ENCODE measurements around the gene EDEM2.
"Not testable (repeated sequence)": the region's sequence is repeated elsewhere in the genome, so short reads cannot be mapped to it uniquely, and the experiment has no call there.

The EDEM2 gene

DNA sequence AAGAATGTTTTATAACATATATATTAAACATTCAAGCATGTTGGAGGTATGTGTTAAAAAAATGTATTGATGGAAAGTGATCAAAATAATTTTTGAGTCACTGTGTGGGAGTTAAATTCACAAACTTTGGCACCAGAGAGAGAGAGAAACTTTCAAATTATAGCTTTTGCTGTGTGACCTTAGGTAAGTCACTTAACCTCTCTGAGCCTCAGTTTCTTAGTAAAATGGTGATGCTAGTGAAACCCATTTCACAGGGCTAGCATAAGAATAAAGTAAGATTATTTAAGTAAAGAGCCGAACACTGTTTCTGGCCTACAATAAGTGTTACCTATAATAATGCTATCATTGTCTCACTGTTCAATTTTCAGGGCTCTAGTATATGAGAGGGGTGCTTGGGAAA, 20.7 kb upstream of the EDEM2 start:
- H3K36me3 ChIP-seq, result no peaks in the 10 kb centered on the region
- no peak overlapping the region for H3K4me3 ChIP-seq (ENCODE audit: low read depth, low read length)
- H3K4me1 ChIP-seq, result peaks cover 4% of the 10 kb centered on the region
- no peaks in the 10 kb centered on the region for H3K27me3 ChIP-seq
- H3K9me3 ChIP-seq, result no peaks in the 10 kb centered on the region
- DNase-seq, result no peak
- TF ChIP-seq, protein P1, sequence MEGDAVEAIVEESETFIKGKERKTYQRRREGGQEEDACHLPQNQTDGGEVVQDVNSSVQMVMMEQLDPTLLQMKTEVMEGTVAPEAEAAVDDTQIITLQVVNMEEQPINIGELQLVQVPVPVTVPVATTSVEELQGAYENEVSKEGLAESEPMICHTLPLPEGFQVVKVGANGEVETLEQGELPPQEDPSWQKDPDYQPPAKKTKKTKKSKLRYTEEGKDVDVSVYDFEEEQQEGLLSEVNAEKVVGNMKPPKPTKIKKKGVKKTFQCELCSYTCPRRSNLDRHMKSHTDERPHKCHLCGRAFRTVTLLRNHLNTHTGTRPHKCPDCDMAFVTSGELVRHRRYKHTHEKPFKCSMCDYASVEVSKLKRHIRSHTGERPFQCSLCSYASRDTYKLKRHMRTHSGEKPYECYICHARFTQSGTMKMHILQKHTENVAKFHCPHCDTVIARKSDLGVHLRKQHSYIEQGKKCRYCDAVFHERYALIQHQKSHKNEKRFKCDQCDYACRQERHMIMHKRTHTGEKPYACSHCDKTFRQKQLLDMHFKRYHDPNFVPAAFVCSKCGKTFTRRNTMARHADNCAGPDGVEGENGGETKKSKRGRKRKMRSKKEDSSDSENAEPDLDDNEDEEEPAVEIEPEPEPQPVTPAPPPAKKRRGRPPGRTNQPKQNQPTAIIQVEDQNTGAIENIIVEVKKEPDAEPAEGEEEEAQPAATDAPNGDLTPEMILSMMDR (IDR thresholded peaks at IDR 0.05; ENCODE audit: low read depth, low read length), result no peak

DNA sequence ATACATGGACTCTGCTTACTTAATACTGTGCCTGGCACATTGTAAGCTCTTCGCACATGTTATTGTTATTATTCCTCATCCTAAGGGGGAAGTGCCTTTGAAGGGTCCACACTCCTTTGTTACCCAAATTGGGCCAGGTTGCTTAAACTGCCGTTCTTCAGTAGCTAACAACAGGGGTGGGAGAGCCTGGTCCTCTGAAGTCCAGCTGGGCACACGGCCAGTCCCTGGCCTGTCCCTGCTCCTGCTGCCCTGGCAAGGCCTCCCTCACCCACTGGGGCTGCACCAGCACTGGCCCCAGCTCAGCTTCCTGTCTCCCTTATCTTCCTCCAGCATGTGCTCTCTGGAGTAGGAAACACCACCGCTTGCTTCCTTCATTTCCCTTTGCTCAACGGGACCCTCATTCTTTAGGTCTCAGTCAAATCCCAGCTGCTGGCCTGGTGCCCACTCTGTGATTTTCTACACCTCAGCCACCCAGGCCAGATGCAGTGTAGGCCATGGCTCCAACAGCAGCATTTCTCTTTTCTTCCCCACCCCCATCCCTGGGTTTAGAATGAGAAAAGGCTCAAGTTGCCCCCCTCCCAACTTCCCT, 19.2 kb upstream of the EDEM2 start:
- peak; percentile 49 for DNase-seq
- Histone ChIP-seq H3K36me3 (no peaks in the 10 kb centered on the region), H3K4me3 (ENCODE audit: low read depth, low read length) (no peak overlapping the region), H3K9me3 (no peaks in the 10 kb centered on the region), H3K4me1 (peaks cover 4% of the 10 kb centered on the region), H3K27me3 (no peaks in the 10 kb centered on the region)
- TF ChIP-seq, protein P1 (IDR thresholded peaks at IDR 0.05; ENCODE audit: low read depth, low read length), result no peak

DNA sequence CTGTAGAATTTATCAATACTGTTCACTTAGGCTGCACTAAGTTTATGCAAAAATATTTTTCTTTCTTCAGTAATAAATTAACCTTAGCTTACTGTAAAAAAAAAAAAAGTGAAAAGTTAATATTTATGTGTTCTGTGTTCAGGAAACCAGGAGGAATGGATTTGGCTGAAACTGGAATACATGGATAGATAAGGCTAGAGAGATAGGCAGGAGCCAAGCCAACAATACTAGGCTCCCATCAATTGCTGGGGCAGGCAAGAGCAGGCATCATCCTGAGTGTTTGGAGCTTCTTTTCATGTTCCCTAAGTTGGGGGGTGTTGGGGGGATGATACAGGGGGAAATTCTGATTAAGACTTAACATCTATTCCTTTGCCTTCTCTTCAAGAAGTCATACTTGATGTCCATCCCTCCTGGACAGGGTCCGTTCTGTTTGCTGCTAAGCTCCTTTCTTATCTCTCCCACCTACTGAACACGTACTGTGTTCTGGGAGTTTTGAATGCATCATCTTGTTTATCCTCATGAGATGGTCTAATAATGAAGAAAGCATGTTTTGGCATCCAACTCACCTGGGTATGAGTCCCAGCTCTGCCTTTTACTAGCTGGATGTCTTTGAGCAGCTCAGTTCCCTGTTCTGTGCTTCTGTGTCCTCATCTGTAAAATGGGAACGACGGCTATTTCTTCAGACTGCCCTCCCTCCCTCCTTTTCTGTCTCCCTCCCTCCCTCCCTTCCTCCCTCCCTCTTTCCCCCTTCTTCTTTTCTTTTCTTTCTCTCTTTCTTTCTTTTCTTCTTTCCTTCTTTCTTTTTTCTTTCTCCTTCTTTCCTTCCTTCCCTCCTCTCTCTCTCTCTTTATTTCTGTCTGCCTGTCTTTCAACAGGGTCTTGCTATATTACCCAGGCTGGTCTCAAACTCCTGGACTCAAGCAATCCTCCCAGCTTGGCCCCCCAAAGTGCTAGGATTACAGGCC, 18.4 kb upstream of the EDEM2 start:
- Histone ChIP-seq H3K27me3 (no peaks in the 10 kb centered on the region), H3K4me3 (ENCODE audit: low read depth, low read length) (no peak overlapping the region), H3K4me1 (peaks cover 4% of the 10 kb centered on the region), H3K36me3 (no peaks in the 10 kb centered on the region), H3K9me3 (no peaks in the 10 kb centered on the region)
- no peak for DNase-seq
- TF ChIP-seq, protein P1 (IDR thresholded peaks at IDR 0.05; ENCODE audit: low read depth, low read length), result no peak

DNA sequence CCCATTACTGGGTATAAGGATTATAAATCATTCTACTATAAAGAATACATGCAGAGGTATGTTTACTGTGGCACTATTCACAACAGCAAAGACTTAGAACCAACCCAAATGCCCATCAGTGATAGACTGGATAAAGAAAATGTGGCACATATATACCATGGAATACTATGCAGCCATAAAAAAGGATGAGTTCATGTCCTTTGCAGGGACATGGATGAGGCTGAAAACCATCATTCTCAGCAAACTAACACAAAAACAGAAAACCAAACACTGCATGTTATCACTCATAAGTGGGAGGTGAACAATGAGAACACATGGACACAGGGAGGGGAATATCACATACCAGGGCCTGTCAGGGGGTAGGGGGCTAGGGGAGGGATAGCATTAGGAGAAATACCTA, 17.4 kb upstream of the EDEM2 start:
- H3K4me1 ChIP-seq; H3K4me3 ChIP-seq (ENCODE audit: low read depth, low read length); H3K27me3 ChIP-seq; H3K36me3 ChIP-seq; H3K9me3 ChIP-seq; DNase-seq: not testable (repeated sequence)

DNA sequence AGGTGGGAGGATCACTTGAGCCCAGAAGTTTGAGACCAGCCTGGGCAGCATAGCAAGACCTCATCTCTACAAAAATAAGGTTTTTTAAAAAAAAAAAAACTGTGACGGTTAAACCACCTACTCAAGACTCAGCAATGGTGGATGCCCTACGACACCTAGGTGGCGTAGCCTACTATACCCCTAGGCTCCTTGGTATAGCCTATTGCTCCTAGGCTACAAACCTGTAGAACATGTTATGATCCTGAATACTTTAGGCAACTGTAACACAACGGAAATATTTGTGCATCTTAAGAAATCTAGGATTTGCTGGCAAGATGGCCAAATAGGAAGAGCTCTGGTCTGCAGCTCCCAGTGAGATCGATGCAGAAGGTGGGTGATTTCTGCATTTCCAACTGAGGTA, 13.2 kb upstream of the EDEM2 start:
- not testable (repeated sequence) for H3K4me1 ChIP-seq; H3K27me3 ChIP-seq; H3K4me3 ChIP-seq (ENCODE audit: low read depth, low read length); H3K36me3 ChIP-seq; DNase-seq; H3K9me3 ChIP-seq

DNA sequence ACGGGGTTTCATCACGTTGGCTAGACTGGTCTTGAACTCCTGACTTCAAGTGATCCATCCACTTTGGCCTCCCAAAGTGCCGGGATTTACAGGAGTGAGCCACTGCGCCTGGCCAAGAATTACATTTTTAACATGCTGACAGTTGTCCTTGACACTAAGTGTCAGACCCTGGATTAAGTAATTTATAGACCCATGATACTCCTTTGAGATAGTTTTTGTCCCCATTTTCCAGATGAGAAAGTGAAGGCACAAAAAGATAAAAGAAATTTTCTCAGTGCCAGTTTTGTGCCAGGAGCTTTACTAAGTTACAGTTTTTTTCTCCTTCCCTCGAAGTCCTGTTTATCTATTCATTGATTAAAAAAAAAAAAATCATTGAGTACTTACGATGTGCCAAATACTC, 9.8 kb upstream of the EDEM2 start:
- Histone ChIP-seq H3K9me3 (no peaks in the 10 kb centered on the region), H3K36me3 (no peaks in the 10 kb centered on the region), H3K4me3 (ENCODE audit: low read depth, low read length) (no peak overlapping the region)

More for the DNA sequence above, 9.8 kb upstream of the EDEM2 start:
- TF ChIP-seq, protein P1 (IDR thresholded peaks at IDR 0.05; ENCODE audit: low read depth, low read length), result no peak
- DNase-seq, result no peak
- Histone ChIP-seq H3K4me1 (no peaks in the 10 kb centered on the region), H3K27me3 (no peaks in the 10 kb centered on the region)
